ENCODE measurements around the gene EBLN2.

The EBLN2 gene

GRCh38 chr3:73081140-73081539, 19.7 kb downstream of the EBLN2 start:
- TF ChIP-seq FOXP2 (optimal IDR thresholded peaks at IDR 0.05; ENCODE audit: control extremely low read depth, extremely low read length, insufficient read depth) (no peak), EZH2 (IDR thresholded peaks at IDR 0.05) (no peak), POLR2AphosphoS5 (IDR thresholded peaks at IDR 0.05; ENCODE audit: borderline replicate concordance, low read depth, low read length) (no peak)
- H3K27ac ChIP-seq: no peak overlapping the region
- H3K36me3 ChIP-seq (ENCODE audit: insufficient read depth, low read length): no peaks in the 10 kb centered on the region
- no peak overlapping the region for H3K9ac ChIP-seq (ENCODE audit: insufficient read length)
- DNase-seq (ENCODE audit: low read depth, low spot score): no peak
- H3K9me3 ChIP-seq (ENCODE audit: low read depth, low read length): no peaks in the 10 kb centered on the region
- H3K4me3 ChIP-seq: no peak overlapping the region

- no peak overlapping the region for H3K9ac ChIP-seq (ENCODE audit: insufficient read length)
- no peak overlapping the region for H3K27ac ChIP-seq
- no peak for DNase-seq (ENCODE audit: low read depth, low spot score)
- TF ChIP-seq POLR2AphosphoS5 (IDR thresholded peaks at IDR 0.05; ENCODE audit: borderline replicate concordance, low read depth, low read length) (no peak), FOXP2 (optimal IDR thresholded peaks at IDR 0.05; ENCODE audit: control extremely low read depth, extremely low read length, insufficient read depth) (no peak), EZH2 (IDR thresholded peaks at IDR 0.05) (no peak)
- no peak overlapping the region for H3K4me3 ChIP-seq
- H3K9me3 ChIP-seq (ENCODE audit: low read depth, low read length): no peaks in the 10 kb centered on the region
- H3K36me3 ChIP-seq (ENCODE audit: insufficient read depth, low read length): no peaks in the 10 kb centered on the region
Observed at GRCh38 chr3:73084170-73084569, 22.7 kb downstream of the EBLN2 start.

GRCh38 chr3:73086071-73086494, 24.6 kb downstream of the EBLN2 start:
- TF ChIP-seq EZH2 (IDR thresholded peaks at IDR 0.05) (no peak), FOXP2 (optimal IDR thresholded peaks at IDR 0.05; ENCODE audit: control extremely low read depth, extremely low read length, insufficient read depth) (no peak), POLR2AphosphoS5 (IDR thresholded peaks at IDR 0.05; ENCODE audit: borderline replicate concordance, low read depth, low read length) (no peak)
- H3K27ac ChIP-seq: no peak overlapping the region
- no peaks in the 10 kb centered on the region for H3K9me3 ChIP-seq (ENCODE audit: low read depth, low read length)
- no peak overlapping the region for H3K9ac ChIP-seq (ENCODE audit: insufficient read length)
- H3K4me3 ChIP-seq: no peak overlapping the region
- DNase-seq (ENCODE audit: low read depth, low spot score): no peak
- no peaks in the 10 kb centered on the region for H3K36me3 ChIP-seq (ENCODE audit: insufficient read depth, low read length)

GRCh38 chr3:73094129-73094528, 32.7 kb downstream of the EBLN2 start:
- no peak for DNase-seq (ENCODE audit: low read depth, low spot score)

GRCh38 chr3:73094951-73095350, 33.5 kb downstream of the EBLN2 start:
- no peak overlapping the region for H3K27ac ChIP-seq
- H3K9ac ChIP-seq (ENCODE audit: insufficient read length): no peak overlapping the region
- no peak overlapping the region for H3K4me3 ChIP-seq
- no peaks in the 10 kb centered on the region for H3K9me3 ChIP-seq (ENCODE audit: low read depth, low read length)
- no peaks in the 10 kb centered on the region for H3K36me3 ChIP-seq (ENCODE audit: insufficient read depth, low read length)
- TF ChIP-seq FOXP2 (optimal IDR thresholded peaks at IDR 0.05; ENCODE audit: control extremely low read depth, extremely low read length, insufficient read depth): no peak
- no peak for TF ChIP-seq POLR2AphosphoS5 (IDR thresholded peaks at IDR 0.05; ENCODE audit: borderline replicate concordance, low read depth, low read length)
- TF ChIP-seq EZH2 (IDR thresholded peaks at IDR 0.05): no peak
- no peak for DNase-seq (ENCODE audit: low read depth, low spot score)

More at GRCh38 chr3:73094129-73094528, 32.7 kb downstream of the EBLN2 start:
- no peak overlapping the region for H3K9ac ChIP-seq (ENCODE audit: insufficient read length)
- no peaks in the 10 kb centered on the region for H3K36me3 ChIP-seq (ENCODE audit: insufficient read depth, low read length)
- H3K27ac ChIP-seq: no peak overlapping the region
- no peak overlapping the region for H3K4me3 ChIP-seq
- TF ChIP-seq POLR2AphosphoS5 (IDR thresholded peaks at IDR 0.05; ENCODE audit: borderline replicate concordance, low read depth, low read length) (no peak), FOXP2 (optimal IDR thresholded peaks at IDR 0.05; ENCODE audit: control extremely low read depth, extremely low read length, insufficient read depth) (no peak), EZH2 (IDR thresholded peaks at IDR 0.05) (no peak)
- no peaks in the 10 kb centered on the region for H3K9me3 ChIP-seq (ENCODE audit: low read depth, low read length)

GRCh38 chr3:73096169-73096568, 34.7 kb downstream of the EBLN2 start:
- TF ChIP-seq POLR2AphosphoS5 (IDR thresholded peaks at IDR 0.05; ENCODE audit: borderline replicate concordance, low read depth, low read length) (no peak), EZH2 (IDR thresholded peaks at IDR 0.05) (no peak)
- DNase-seq (ENCODE audit: low read depth, low spot score): no peak
- no peaks in the 10 kb centered on the region for H3K36me3 ChIP-seq (ENCODE audit: insufficient read depth, low read length)
- H3K9ac ChIP-seq (ENCODE audit: insufficient read length): no peak overlapping the region
- no peaks in the 10 kb centered on the region for H3K9me3 ChIP-seq (ENCODE audit: low read depth, low read length)
- H3K4me3 ChIP-seq: no peak overlapping the region
- no peak overlapping the region for H3K27ac ChIP-seq

- H3K4me3 ChIP-seq: no peak overlapping the region
- no peak overlapping the region for H3K9ac ChIP-seq (ENCODE audit: insufficient read length)
- H3K27ac ChIP-seq: no peak overlapping the region
- H3K36me3 ChIP-seq (ENCODE audit: insufficient read depth, low read length): no peaks in the 10 kb centered on the region
- no peaks in the 10 kb centered on the region for H3K9me3 ChIP-seq (ENCODE audit: low read depth, low read length)
- TF ChIP-seq POLR2AphosphoS5 (IDR thresholded peaks at IDR 0.05; ENCODE audit: borderline replicate concordance, low read depth, low read length) (no peak), EZH2 (IDR thresholded peaks at IDR 0.05) (no peak), FOXP2 (optimal IDR thresholded peaks at IDR 0.05; ENCODE audit: control extremely low read depth, extremely low read length, insufficient read depth) (no peak)
- no peak for DNase-seq (ENCODE audit: low read depth, low spot score)
Observed at GRCh38 chr3:73098026-73098425, 36.6 kb downstream of the EBLN2 start.

GRCh38 chr3:73098873-73099272, 37.4 kb downstream of the EBLN2 start:
- H3K27ac ChIP-seq: no peak overlapping the region
- no peak overlapping the region for H3K9ac ChIP-seq (ENCODE audit: insufficient read length)
- DNase-seq (ENCODE audit: low read depth, low spot score): no peak
- H3K4me3 ChIP-seq: no peak overlapping the region
- no peaks in the 10 kb centered on the region for H3K9me3 ChIP-seq (ENCODE audit: low read depth, low read length)
- no peaks in the 10 kb centered on the region for H3K36me3 ChIP-seq (ENCODE audit: insufficient read depth, low read length)
- no peak for TF ChIP-seq POLR2AphosphoS5 (IDR thresholded peaks at IDR 0.05; ENCODE audit: borderline replicate concordance, low read depth, low read length)
- TF ChIP-seq EZH2 (IDR thresholded peaks at IDR 0.05): no peak
- TF ChIP-seq FOXP2 (optimal IDR thresholded peaks at IDR 0.05; ENCODE audit: control extremely low read depth, extremely low read length, insufficient read depth): no peak
